22Rv1 (cell line): ENCODE data around the gene SYNJ2.

Experiments used
- ZFX ChIP-seq: fragments of 450-650 bp; IDR thresholded peaks from 2 replicates; pipeline ENCODE4 v1.6.1; 2017; ENCODE audit warnings: antibody characterized with exemption, borderline replicate concordance
- TF ChIP-seq, protein P1 (sequence below): fragments of 450-650 bp; IDR thresholded peaks from 2 replicates; pipeline ENCODE4 v1.5.1; 2017; ENCODE audit warnings: mild to moderate bottlenecking

DNA sequence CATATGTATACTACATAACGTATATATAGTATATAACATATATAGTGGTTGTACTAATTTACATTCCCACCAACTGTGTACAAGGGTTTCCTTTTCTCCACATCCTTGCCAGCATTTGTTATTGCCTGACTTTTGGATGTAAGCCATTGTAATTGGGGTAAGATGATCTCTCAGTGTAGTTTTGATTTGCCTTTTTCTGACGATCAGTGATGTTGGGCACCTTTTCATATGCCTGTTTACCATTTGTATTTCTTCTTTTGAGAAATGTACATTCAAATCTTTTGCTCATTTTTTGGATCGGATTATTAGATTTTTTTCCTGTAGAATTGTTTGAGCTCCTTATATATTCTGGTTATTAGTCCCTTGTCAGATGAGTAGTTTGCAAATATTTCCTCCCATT is 11.4 kb downstream of the SYNJ2 start:
- TF ChIP-seq, protein P1, sequence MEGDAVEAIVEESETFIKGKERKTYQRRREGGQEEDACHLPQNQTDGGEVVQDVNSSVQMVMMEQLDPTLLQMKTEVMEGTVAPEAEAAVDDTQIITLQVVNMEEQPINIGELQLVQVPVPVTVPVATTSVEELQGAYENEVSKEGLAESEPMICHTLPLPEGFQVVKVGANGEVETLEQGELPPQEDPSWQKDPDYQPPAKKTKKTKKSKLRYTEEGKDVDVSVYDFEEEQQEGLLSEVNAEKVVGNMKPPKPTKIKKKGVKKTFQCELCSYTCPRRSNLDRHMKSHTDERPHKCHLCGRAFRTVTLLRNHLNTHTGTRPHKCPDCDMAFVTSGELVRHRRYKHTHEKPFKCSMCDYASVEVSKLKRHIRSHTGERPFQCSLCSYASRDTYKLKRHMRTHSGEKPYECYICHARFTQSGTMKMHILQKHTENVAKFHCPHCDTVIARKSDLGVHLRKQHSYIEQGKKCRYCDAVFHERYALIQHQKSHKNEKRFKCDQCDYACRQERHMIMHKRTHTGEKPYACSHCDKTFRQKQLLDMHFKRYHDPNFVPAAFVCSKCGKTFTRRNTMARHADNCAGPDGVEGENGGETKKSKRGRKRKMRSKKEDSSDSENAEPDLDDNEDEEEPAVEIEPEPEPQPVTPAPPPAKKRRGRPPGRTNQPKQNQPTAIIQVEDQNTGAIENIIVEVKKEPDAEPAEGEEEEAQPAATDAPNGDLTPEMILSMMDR = no peak
- TF ChIP-seq ZFX = no peak
